ENCODE results near the gene LETMD1. TPM values are rescaled to one million over a fixed set of nuclear protein-coding genes. Genes with fewer than 3 reads are reported as not detected.
"Not testable (repeated sequence)": the region's sequence is repeated elsewhere in the genome, so short reads cannot be mapped to it uniquely, and the experiment has no call there.

LETMD1 gene
- total RNA-seq, 1 donor from 2014 or later: 17.0 TPM

DNA sequence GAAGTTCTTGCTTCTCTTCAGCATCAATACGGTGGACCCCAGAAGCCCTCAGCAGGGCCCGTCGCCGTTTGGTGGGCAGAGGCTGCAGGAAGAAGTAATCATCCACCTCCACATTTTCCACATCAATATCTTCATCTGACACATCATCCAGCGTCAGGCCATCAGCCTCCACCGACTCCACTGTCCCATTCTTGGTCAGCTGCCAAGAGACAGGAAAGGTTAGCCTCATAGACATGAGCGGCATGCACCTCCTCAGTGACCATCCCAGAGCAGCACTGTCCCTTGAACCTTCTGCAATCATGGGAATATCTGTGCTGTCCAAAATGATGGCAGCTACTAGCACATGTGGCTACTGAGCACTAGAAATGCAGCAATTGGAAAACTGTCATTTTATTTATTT, 19.6 kb downstream of the LETMD1 start:
- ATAC-seq (no peak), DNase-seq (ENCODE audit: missing footprints) (no peak)
- intact Hi-C loops (cut with DNase I): no loop called here

DNA sequence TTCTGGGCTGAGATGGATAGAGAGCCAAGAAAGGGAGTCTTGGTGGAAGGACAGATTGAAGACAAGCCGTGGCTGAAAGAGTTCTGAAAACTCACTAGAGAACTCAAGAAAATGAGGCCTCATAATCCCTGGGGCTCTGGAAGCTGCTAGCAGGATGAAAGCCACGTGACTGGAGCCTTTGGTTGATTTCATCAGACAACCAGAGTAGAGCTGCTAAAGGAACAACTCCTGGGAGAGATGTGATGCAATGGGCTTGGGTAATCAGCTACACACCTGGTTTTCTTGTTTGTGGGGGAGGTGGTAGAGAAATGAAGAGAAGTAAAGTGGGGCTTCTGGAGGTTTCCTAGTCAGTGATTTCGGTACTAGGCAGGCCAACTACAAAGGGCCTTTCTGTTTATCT, 21.9 kb downstream of the LETMD1 start:
- no peak for DNase-seq (ENCODE audit: missing footprints)
- no peak for ATAC-seq
- intact Hi-C loops (cut with DNase I): no loop called here

- no peak for DNase-seq (ENCODE audit: missing footprints)
- intact Hi-C loops (cut with DNase I): no loop called here
- ATAC-seq: no peak
Measured at GRCh38 chr12:51071663-51072062, 23.5 kb downstream of the LETMD1 start.

DNA sequence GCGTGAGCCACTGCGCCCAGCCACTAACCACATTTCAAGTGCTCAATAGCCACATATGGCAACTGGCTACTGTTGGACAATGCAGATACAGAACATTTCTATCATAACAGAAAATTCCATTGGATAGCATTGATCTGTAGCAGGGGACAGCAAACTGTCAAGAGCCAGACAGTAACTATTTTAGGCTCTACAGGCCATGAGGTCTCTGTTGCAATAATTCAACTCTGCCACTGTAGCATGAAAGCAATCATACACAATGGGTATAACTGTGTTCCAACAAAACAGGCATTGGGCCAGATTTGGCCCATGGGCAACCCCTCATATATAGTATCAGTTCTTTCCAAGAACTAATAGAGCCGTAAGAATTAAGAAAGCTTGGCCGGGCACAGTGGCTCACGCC, 27.3 kb downstream of the LETMD1 start:
- ATAC-seq (no peak), DNase-seq (ENCODE audit: missing footprints) (no peak)
- intact Hi-C loops (cut with DNase I): no loop called here

- no peak for ATAC-seq
- intact Hi-C loops (cut with DNase I): no loop called here
- DNase-seq (ENCODE audit: missing footprints): no peak
Measured at GRCh38 chr12:51076236-51076930, 28.3 kb downstream of the LETMD1 start.

DNA sequence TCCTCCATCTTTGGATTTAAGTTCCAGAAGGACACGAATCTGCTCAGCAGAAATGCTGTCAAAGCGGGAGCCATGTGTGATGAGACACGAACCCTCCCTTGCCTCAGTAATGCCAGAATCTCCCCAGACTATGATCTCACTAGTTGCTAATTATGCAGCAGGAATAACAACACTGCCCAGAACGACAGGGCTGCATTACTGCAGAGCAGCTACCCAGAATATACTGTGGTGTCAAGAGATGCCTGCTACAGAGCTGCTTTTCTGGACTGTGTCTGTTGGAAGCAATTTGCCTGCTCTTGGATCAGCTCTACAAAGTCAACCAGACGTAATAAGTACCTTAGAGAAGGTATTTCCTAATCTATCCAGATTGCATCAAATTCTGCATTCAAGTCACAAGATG, 29.8 kb downstream of the LETMD1 start:
- DNase-seq (ENCODE audit: missing footprints) (no peak), ATAC-seq (peak; percentile 82)
- intact Hi-C loops (cut with DNase I): no loop called here

DNA sequence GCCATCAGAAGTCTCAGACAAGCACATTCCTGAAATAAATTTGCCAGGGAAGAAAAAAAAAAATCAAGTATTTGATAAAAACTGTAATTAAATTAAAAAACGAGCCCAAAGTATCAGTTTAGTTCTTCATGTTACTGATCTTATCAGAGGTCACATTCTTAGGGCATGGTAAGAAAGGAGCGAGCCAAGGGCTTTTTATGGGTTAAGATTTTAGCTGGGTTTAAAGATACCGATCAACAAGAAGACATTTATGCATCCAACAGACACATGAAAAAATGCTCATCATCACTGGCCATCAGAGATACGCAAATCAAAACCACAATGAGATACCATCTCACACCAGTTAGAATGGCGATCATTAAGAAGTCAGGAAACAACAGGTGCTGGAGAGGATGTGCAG, 30.2 kb downstream of the LETMD1 start:
- DNase-seq (ENCODE audit: missing footprints); intact Hi-C loops (cut with DNase I); ATAC-seq: not testable (repeated sequence)

DNA sequence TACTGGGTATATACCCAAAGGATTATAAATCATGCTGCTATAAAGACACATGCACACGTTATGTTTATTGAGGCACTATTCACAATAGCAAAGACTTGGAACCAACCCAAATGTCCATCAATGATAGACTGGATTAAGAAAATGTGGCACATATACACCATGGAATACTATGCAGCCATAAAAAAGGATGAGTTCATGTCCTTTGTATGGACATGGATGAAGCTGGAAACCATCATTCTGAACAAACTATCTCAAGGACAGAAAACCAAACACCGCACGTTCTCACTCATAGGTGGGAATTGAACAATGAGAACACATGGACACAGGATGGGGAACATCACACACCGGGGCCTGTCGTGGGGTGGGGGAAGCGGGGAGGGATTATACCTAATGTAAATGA, 30.7 kb downstream of the LETMD1 start:
- intact Hi-C loops (cut with DNase I); DNase-seq (ENCODE audit: missing footprints); ATAC-seq: not testable (repeated sequence)

DNA sequence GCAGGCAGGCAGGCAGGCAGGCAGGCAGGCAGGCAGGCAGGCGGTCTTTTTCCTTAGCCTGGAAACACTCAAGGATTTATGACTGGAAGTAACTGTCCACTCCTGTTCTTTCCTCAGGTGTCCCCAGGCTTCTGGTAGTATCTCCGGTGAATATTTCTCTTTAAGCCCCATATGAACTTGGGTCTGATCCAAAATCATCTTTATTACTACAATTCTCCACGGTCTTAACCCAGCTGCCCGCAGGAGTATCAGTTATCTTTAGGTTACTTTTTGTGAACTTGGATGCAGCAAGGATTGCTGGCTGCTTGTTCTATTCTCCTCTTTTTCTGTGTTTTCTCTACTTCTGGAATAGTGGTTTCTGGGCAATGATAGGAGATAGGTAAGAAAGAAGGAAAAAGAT, 32.0 kb downstream of the LETMD1 start:
- intact Hi-C loops (cut with DNase I): no loop called here
- no peak for ATAC-seq

GRCh38 chr12:51081421-51081820, 33.3 kb downstream of the LETMD1 start:
- no peak for ATAC-seq
- intact Hi-C loops (cut with DNase I): no loop called here
- DNase-seq (ENCODE audit: missing footprints): no peak

More for the DNA sequence above, 32.0 kb downstream of the LETMD1 start:
- DNase-seq (ENCODE audit: missing footprints): no peak

DNA sequence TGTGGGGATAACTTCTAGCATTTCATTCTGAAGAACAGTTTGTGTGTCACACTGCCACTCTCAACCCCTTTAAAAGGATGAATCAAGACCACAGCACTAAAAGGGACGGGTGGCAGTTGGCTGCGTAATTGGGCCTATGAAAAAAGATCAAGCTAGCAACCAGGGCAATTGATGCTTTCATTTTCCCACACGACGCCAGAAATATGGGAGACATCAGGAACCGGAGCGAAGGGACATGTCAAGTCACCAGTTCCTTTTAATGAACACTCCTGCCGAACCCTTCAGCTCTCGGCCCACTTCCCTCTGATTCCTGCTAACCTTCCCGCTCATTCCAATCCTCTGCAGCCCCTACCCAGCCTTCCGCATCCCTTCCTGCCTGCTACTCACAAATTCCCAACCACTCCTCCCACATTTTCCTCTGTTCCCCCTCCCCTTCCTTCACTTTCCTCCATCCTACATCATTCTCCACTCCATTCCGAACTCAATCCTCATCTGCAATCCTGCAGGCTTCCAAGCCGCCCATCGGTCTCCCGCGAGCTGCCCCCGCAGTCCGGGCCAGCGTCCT, 34.5 kb downstream of the LETMD1 start:
- no peak for DNase-seq (ENCODE audit: missing footprints)
- no peak for ATAC-seq
- intact Hi-C loops (cut with DNase I): loop anchor here (2.0 kb wide), 3 partner anchors 34 to 156 kb away; partner anchors contain the start of genes DAZAP2, LETMD1 and TFCP2

DNA sequence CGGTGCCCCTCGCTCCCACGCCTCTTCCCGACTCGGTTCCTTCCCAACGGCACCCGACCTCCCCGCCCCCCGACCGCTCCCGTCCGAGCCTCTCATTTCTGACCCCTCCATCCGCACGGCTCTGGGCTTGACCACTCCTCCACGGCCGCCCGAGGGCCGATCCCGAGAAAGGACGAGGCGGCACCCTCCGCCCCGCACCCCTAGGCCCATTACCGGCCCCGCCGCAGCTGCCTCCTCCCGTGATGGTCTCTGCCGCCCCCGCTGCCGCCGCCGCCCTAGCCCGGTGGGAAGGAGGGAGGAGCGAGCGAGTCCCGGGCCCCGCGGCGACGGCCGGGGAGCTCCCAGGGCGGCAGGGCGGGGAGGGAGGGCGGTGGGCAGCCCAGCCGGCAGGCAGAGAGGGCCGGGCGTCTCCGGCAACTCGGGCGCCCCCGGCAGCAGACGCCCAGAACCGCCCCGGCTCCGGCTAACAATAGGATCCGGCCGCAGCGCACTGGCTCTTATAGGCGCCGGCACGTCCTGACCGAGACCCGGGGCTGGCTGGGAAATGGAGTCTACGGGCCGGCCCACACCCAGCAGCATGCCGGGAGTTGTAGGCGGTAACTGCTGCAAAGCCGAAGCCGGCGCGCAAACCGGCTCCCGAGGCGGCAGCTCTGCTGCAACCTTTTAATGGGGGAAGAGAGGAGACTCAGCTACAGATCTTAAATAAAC, 35.2 kb downstream of the LETMD1 start, which contains the start of gene CSRNP2:
Gene CSRNP2 (minus strand): TSS at position 471 of the 708 bp plus-strand sequence. CDS start 7,035 bp downstream, outside the sequence.
- ATAC-seq: peak; percentile 100
- DNase-seq (ENCODE audit: missing footprints): peak; percentile 99
- intact Hi-C loops (cut with DNase I): loop anchor here (2.0 kb wide), 3 partner anchors 34 to 156 kb away; partner anchors contain the start of genes DAZAP2, LETMD1 and TFCP2

- no peak for ATAC-seq
- DNase-seq (ENCODE audit: missing footprints): no peak
- intact Hi-C loops (cut with DNase I): no loop called here
Measured at GRCh38 chr12:51085757-51086156, 37.6 kb downstream of the LETMD1 start.

DNA sequence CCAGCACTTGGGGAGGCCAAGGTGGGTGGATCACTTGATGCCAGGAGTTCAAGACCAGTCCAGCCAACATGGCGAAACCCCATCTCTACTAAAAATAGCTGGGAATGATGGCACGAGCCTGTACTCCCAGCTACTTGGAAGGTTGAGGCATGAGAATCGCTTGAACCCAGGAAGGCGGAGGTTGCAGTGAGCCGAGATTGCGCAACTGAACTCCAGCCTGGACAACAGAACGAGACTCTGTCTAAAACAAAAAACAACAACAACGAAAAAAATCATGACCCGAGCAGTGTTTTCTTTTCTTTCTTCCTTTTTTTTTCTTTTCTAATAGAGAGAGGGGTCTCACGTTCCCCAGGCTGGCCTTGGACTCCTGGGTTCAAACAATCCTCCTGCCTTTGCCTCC, 38.8 kb downstream of the LETMD1 start:
- no peak for DNase-seq (ENCODE audit: missing footprints)
- intact Hi-C loops (cut with DNase I): no loop called here
- no peak for ATAC-seq

DNA sequence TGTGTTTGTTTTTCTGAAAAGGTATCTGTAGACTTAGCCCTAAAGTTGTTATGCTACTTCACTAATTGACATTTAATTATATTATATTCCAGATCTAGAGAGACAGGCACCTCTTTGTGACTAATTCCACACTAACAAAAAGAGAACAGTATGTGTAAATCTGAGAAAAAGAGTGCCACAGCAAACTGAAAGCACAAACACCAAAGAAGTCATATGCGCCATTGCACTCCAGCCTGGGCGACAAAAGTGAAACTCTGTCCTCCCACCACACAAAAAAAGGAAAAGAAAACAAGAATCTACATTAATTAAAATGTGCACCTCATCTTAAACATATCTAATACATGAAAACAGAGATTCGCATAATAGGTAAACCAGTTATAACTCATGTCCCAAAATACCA, 39.7 kb downstream of the LETMD1 start:
- no peak for DNase-seq (ENCODE audit: missing footprints)
- intact Hi-C loops (cut with DNase I): no loop called here
- ATAC-seq: no peak

DNA sequence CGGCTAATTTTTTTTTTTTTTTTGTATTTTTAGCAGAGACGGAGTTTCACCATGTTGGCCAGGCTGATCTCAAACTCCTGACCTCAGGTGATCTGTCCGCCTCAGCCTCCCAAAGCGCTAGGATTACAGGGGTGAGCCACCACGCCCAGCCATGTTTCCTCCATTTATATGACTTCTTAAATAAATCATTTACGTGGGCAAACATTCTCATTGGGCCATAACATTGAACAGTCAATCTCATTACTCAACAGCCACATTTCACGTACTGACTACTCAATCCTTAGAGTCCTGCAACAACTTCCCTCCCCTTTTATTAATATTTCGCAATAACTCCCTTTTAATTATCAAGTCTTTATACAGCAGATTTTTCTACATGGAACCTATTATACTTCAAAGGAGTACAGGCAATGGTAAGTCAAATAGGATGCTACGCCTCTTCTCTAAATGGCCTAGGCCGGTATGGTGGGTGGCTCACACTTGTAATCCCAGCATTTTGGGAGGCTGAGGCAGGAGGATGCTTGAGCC, 42.6 kb downstream of the LETMD1 start:
- ATAC-seq (no peak), DNase-seq (ENCODE audit: missing footprints) (no peak)
- intact Hi-C loops (cut with DNase I): no loop called here

DNA sequence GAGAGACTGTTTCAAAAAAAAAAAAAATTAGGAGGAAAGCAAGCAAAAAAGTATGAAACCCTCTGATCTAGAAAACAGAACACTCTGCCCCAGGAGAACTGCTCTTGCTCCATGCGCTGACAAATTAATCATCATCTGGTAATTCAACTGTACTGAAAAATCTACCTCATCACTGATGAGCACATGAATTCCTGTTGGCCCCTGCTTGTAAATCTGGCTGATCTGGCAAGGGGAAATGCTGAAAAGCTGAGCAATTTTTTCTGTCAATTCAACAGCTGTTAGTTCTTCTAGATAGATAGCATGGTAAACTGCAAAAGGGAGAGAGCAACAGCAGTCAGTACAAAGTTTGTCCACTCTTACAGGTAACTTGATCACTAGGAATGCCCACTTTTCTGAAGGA, 50.5 kb downstream of the LETMD1 start:
- no peak for ATAC-seq
- no peak for DNase-seq (ENCODE audit: missing footprints)
- intact Hi-C loops (cut with DNase I): no loop called here

GRCh38 chr12:51103977-51104376, 55.9 kb downstream of the LETMD1 start:
- ATAC-seq (no peak), DNase-seq (ENCODE audit: missing footprints) (no peak)
- intact Hi-C loops (cut with DNase I): no loop called here

DNA sequence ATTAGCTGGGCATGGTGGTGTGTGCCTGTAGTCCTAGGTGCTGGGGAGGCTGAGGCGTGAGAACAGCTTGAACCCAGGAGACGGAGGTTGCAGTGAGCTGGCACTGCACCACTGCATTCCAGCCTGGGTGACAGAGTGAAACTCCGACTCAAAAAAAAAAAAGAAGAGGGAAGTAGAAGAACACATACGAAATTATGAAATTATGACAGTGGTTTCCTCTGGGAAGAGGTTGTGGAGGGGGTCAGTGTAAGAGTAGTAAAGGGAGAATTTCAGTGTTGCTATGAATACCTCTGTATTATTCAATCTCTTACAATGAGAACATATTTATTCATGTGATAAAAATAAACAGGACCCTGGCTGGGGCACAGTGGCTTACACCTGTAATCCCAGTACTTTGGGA, 60.0 kb downstream of the LETMD1 start:
- intact Hi-C loops (cut with DNase I): no loop called here

More for the DNA sequence above, 60.0 kb downstream of the LETMD1 start:
- DNase-seq (ENCODE audit: missing footprints) (no peak), ATAC-seq (no peak)
